Right lobe of liver (tissue), 4 donors: ENCODE data around the gene CCDC97.

Experiments
- CTCF ChIP-seq, 4 donors: fragments of 200-600 bp in 3 of 4; fragments of 450-650 bp in 1 of 4; IDR thresholded peaks; one replicate each; pipeline versions ENCODE4 v1.5.1 to v1.8.0; 2016 to 2022; ENCODE audit warnings: antibody characterized with exemption in 4 of 4, mild to moderate bottlenecking in 2 of 4
- POLR2A ChIP-seq: fragments of 450-650 bp; IDR thresholded peaks from one replicate; pipeline ENCODE4 v1.6.1; 2017; ENCODE audit warnings: antibody characterized with exemption, mild to moderate bottlenecking
- donor health status: DM: no; HTN: no; CAD: no.
- donor health status: DM: no; HTN: no; CAD: no.
- donor health status: DM: no; HTN: yes; CAD: no.

- TF ChIP-seq CTCF (IDR thresholded peaks at IDR 0.05), result no peak
- no peak for TF ChIP-seq POLR2A
Observed at GRCh38 chr19:41324231-41324702, 14.3 kb downstream of the CCDC97 start.
